NCI-H69 (cell line): ENCODE measurements around the gene LSM4.

Source experiments
- DNase-seq: peaks from one replicate; lab custom pipeline; 2025; lab: John Stamatoyannopoulos, UW

Gene LSM4

DNA sequence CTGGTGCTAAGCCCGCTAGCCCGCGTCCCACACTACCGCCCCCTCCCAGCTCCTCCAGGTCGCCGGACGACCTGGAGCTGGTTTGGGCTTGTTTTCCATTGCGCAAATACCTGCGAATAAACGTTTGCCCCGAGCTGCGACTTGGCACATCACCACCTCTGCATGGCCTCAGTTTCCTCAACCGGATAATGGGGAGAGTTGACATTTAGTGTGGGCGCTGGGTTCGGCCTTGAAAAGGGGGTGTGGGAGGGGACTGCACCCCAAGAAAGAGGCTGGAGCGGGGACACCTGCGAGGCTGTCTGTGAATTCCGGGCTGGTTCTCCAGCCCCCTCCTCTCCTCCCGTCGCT lies 30.4 kb downstream of the LSM4 start:
- no peak for DNase-seq

DNA sequence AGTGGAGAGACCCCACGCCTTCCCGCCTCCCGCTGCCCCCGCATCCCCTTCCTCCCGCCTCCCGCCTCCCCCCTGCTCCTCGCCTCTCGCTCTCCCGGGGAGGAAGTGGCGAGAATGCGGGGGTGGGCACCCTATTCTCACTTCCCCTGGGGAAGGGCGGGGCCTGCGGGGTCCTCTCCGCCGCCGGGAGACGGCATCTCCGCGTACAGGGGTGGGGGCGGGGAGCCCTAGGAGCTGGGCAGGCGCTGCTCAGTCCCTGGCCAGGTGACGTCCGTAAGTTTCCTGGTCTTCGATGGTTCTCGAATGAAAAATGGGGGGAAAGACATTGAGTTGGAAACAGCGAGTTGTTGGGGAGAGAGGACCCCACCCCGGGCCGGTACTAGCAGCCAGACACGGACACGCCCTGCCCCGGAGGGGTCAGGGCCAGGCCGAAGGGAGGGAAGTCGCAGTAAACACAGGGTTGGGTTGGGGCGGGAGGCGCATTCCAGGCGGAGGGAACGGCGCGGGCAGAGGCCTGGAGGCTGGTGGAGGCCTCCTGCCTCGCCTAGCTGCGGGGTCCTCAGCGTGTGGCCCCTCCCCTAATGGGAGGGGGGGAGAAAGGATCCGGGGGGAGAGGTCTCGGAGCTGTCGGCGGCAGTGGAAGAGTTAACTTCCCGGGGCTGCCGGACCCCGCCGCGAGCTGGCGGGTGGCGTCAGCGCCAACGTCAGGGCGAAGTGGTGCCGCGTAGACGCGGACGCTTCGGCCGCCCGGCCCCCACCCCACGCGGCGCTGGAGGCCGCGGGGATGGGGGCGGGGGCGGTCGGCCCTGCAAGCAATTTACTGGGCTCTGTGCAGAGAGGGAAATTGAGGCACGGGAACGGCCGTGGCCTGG lies 31.1 kb downstream of the LSM4 start:
- peak; percentile 87 for DNase-seq

DNA sequence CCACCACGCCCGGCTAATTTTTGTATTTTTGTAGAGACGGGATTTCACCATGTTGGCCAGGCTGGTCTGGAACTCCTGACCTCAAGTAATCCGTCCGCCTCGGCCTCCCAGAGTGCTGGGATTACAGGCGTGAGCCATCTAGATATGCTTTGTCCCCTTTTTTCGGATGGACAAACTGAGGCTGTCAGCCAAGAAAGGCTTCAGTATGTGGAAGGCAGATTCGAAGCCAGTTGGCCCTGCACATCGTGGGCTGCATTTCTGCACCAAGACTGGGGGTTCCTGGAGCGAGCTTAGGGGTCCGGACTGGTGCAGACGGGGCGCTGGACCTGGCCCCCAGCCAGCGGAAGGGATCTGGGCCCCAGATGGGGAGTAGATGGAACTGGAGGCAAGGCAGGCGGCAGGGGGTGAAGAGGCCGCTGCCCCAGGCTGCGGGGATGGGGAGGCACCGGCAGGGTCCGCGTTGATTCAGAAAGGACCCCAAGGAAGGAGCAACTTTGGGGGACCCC lies 31.8 kb downstream of the LSM4 start:
- no peak for DNase-seq

DNA sequence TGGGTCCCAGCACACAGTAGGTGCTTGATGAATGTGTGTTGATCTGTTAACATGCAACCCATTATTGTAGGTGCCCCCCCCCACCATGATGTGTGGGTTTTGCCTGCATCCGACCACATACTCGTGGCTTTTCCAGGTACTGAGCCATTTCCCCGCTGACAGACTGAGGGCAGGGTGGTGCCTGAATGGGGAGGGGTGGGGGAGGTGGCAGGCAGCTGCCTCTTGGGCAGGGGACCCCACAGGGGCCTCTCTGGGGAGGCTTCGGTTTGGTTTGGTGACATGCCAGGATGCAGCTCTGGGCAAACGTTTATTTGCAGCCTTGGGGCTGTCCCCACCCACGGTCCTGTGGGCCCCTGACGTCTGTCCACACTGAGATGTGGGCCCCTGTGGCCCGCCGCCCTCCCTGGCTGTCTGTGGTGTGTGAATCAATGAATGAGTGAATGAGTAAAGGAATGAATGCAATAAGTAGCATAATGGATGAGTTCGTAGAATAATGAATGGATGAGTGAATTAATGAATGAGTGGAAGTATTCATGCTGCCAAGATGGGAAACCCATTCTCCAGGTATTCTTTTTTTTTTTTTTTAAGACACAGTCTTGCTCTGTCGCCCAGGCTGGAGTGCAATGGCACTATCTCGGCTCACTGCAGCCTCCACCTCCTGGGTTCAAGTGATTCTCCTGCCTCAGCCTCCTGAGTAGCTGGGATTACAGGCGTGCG lies 32.4 kb downstream of the LSM4 start:
- DNase-seq = peak; percentile 30

DNA sequence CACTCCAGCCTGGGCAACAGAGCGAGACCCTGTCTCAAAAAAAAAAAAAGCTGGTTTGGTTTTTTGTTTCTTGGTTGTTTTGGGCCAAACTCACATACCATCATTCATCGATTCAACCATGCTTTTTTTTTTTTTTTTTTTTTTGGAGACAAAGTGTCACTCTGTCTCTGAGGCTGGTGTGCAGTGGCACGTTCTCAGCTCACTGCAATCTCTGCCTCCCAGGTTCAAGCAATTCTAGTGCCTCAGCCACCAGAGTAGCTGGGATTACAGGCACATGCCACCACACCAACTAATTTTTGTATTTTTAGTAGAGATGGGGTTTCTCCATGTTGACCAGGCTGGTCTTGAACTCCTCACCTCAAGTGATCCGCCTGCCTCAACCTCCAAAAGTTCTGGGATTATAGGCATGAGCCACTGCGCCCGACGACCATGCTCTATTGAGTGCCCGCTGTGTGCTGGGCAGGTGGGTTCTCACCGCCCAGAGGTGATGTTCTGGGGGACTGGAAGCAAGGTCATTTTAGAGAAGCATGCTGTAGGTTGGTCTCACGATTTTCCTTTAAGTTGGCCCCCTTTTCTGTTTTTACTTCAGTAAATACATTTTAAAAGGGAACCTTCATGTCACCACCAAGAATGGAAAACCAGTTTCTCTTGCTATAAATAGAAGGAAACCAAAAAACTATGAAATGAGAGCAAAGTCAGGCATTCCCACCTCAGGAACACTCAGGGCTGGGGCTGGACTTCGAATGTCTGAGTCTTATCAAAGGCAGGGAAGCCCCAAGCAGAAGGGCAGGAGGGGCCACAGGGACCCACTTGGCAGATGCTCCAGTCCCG lies 33.2 kb downstream of the LSM4 start:
- no peak for DNase-seq

DNA sequence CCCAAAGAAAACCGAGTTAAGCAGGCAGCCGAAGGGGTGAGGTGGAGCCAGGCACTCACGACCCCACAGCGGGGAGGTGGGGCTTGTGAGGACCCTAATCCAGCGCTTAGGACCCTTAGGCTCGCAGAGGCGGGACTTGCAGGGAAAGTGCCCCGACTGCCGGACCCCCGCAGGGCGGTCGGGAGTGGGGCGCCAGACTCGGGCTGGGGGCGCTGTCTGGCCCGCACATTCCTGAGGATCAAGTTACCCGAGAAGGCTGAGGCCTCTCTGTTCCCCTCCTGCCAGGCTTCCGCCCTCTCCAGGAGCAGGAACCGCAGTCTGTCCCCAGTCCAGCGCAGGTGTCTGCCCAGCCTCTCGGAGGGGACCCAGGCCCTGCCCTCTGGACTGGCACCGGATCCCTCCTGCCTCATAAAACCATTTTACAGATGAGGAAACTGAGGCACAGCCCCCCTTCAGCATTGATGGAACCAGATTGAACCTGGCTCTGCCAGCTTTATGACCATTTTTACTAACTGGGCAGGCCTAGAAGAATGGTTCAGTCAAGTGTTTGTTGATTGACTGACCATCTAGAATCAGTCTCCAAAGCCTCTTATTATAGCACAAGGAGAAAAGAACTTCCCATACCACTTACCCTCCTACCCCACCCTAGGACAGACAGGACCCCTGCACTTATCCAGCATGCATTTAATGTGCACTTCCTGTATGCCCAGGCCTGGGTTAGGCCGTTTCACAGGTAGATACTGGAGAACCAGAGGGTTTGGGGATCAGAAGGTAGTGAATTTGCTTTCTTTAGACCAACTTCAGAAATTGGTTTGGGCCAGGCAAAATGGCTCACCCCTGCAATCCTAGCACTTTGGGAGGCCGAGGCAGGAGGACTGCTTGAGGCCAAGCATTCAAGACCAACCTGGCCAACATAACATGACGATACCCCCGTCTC lies 34.8 kb downstream of the LSM4 start:
- DNase-seq = no peak

DNA sequence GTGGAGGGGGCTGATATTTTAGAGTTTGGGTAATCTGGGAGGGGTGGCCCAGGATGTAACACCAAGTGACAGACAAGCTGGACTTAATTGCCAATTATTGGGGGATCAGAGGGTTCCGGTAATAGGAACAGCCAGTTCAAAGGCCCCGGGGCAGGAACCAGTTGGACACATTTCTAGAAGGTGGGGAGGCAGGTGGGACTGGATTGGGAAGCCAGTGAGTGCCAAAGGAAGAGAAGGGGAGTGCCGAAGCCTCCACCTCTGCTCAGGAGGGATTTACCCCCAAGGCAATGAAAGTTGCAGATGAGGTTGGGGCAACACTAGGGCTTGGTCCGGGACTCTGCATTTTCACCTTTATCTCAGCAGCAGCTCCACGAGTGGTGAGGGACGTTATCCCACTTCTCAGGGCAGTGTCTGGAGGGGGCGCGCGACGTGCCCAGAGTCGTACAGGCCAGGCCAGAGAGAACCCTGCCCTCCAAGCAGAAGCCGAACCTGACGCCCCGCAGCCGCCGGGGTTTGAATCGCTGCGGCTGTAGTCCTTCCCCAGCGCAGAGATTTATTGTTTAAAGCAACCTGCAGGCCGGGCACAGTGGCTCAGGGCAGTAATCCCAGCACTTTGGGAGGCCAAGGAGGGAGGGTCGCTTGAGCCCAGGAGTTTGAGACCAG lies 35.8 kb downstream of the LSM4 start:
- DNase-seq = no peak

DNA sequence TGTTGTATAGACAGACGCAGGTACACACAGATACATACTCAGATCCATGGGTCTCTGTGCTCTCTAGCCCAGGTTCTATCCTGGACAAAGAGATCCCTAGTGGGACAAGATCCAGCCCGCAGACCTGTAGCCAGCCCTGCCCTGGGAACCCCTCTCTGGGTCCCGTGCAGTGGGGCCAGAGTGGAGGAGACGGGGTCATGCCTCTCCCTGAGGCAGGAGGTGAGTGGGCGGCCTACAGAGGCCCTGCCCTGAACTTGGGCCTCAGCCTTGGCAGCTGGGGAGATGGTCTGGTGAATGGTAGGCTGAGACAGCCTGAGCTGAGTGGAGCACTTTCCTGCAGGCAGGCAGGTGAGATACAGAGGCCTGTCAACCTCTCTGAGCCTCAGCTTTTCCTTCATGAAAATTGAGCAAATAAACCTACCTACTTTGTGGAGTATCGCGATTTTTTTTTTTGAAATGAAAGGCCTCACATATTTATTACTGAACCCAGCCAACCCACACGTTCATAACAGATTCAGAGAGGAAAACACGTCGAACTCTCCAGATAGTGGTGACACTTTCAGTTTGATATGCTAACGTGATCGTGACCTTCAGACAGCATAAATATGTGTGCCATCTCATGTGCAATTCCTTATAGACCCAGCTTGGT lies 38.0 kb downstream of the LSM4 start:
- DNase-seq = no peak

DNA sequence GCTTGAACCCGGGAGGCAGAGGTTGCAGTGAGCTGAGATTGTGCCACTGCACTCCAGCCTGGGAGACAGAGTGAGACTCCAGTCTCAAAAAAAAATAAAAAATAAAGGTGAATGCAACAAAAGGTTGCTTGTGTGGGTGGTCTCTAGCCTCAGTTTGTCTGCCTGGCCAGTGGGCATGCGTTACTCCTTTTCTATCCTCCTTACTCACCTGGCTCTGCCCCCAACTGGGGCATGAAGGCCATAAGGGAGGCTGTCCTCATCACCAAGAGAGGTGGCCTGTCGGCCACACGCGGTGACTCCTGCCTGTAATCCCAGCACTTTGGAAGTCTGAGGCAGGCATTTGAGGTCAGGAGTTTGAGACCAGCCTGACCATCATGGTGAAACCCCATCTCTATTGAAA lies 39.5 kb downstream of the LSM4 start:
- DNase-seq = no peak

DNA sequence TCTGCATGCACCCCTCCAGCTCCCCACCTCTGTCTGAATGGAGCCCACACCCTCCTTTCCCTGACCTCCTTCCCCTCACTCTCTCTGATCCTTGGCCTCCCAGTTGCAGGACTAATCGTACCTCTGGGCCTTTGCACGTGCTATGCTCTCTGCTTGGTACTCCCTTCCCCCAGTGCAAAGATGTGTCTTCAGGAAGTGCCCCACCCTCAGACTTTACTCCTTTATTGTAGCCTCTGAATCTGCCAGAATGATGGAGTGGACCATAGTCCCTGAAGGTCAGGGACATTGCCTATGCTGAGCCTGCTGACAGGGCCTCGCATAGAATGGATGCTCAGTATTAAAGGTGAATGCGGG lies 40.1 kb downstream of the LSM4 start:
- peak; percentile 40 for DNase-seq

DNA sequence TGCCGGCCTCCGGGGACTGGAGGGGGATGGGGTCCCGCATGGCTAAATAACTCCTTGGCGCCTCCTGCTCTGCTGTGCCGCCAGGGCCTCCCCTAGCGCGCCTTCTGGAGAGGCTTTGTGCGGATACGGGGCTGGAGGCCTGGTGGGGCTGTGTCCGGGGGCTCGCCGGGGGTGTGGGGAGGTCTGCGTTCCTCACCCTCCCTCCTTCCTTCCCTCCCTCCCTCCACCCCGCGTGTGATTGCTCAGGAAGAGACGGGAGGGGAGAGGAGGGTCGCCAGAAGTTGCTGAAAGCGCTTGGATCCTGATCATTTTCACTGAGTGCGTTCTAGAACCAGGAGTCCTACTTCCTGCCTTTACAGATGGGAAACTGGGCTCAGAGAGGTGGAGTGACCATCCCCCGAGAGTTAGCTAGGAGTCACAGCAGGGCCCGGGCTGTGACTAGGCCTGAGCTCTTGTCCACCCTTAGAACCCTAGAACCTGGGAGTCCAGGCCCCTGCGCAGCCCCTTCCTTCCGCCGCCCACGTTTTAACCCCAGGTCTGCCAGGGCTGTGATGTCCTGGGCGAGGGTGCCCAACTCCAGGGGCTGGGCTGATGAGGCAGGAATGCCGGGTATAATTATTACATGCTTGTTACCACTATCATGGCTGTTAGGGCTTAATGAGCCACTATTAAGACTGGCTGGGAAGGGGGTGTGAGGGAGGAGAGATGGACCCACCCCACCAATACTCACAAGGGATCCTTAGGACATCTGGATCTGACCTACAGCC lies 40.7 kb downstream of the LSM4 start:
- DNase-seq = no peak

DNA sequence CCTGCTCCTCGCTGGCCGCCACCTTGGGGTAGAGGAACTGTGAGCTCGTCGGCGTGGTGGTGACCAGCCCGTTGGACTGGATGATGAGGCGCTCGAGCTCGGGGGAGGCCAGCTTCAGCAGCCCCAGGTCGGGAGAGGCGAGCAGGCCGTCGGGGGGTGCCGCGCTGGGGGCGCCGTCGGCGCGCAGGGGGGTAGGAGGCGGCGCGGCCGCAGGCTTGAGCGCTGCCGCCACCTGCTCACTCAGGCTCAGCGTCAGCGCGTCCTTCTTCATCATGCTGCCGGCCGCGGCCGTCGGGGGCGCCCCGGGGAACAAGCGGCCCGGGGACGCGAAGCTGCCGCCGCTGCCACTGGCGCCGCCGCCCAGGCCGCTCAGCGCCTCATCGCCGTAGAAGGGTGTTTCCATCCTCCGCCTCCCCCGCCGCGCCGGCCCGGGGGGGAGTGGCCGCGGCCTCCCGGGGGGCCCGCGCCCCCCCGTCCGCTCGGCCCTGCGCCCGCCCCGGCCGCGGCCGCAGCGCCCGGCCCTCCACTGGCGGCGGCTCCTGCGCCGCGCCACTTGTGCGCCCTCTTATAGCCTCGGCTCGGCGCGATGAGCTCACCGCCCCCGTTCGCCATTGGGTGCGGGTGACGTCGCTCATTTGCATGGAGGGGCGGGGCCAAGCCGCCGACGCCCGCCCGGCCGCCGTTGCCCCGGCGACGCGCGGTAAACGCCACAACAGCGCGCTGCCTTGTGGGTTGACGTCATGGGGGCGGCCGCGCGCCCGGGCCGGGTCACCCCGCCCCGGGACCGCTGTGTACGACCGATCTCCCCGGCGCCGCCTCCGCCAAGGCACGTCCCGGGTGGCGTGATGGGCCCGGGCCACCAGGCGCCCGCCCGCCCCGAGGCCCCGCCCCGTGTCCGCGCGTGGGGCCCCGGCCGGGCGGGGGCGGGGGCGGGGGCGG lies 41.5 kb downstream of the LSM4 start, which contains the start of gene JUND:
Gene JUND (minus strand): TSS at position 541 of the 939 bp plus-strand sequence. CDS start 138 bp downstream, at position 403.
- DNase-seq = peak; percentile 99

DNA sequence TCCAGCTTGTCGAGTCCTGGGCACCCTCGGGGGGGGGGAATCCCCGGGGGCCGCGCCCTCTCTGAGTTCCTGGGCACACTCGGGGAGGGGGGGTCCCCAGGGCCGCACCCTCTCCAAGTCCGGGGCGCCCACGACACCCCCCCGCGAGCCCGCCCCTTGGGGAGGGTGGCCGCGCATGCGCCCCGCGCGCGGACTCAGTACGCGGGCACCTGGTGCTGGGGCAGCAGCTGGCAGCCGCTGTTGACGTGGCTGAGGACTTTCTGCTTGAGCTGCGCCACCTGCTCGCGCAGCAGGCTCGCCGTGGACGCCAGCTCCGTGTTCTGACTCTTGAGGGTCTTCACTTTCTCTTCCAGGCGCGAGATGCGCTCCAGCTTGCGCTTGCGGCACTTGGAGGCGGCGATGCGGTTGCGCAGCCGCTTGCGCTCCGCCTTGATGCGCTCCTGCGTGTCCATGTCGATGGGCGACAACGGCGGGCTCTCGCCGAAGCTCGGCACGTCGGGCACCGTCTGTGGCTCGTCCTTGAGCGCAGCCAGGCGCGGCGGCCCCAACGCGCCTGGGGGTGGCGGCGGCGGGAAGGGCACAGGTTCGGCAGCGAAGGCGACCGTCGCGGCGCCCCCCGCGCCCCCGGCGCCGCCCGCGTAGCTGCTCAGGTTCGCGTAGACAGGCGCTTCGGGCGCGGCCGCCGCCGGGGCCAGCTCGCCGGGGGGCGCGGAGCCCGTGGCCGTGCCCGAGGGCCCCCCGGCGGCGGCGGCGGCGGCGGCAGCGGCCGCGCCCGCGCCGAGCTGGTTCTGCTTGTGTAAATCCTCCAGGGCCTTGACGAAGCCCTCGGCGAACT lies 42.4 kb downstream of the LSM4 start:
- peak; percentile 96 for DNase-seq

DNA sequence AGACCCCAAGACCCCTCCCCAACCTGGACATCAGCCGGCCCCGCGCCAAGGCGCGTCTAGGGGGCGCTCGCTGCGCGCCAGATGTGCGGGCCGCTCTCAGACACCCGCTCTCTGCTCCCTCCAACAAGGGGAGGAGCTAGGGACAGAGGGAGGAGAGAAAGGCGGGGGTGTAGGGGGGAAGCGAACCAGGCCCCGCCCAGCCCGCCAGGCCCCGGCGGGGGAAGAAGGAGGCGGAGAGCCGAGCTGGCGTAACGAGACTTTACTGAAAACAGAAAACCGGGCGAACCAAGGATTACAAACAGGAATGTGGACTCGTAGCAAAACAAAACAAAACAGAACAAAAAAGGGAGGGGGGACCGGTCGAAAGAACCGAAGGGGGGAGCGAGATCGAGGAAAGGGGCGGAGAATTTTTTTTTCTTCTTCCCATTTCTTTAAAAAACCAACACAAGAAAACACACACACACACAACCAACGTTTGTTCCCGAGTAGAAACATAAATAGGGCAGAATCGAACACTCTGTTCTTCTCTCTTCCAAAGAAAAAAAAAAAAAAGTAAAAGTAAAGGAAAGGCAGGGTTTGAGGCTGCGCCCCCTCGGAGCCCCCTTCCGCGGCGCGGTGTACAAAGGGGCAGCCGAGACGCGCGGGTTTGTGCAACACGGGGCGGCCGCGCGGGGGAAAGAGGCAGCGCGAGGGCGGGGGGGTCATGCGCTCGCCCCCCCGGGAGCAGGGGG lies 43.2 kb downstream of the LSM4 start:
- DNase-seq = peak; percentile 99

DNA sequence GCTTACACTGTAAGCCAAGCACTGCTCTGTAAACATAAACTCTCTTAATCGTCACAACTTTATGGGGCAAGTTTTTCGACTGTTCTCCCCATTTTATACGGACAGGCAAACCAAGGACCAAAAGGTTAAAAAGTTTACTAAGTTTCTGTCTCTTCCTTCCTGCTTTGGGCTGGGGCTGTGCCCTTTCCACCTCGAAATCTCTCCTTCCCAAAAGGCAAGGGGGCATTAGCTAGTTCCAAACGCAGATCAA lies 43.7 kb downstream of the LSM4 start:
- DNase-seq = no peak

DNA sequence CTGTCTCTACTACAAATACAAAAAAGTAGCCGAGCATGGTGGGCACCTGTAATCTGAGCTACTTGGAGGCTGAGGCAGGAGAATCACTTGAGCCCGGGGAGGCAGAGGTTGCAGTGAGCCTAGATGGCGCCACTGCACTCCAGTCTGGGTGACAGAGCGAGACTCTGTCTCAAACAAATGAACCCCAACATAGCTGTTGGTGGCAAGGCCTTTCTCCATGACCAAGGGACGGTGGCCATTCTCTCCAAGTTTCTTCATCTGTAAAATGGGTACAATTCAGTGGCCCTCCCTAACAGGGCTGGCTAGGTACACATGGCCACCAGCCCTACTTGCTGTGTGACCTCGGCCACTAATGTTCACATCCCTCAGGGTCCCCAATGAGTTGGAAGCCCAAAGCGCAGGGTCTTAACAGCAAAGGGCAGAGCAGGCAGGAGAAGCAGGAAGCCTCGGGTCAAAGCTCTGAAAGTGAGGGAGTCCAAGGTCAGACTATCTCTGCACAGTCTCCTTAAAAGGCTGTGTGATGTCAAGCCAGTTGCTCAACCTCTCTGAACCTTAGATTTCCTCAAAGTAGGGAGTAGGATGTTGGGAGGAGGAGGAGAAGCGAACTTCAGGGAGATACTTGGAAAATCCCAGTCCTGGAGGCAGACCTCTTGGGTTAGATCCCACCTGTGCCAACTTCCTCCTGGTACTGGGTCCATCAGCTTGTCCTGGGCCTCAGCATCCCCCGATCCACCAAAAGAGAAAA lies 44.2 kb downstream of the LSM4 start:
- no peak for DNase-seq
